ENCODE results near the gene VKORC1L1.
"Not testable (repeated sequence)": the region's sequence is repeated elsewhere in the genome, so short reads cannot be mapped to it uniquely, and the experiment has no call there.

The VKORC1L1 gene

GRCh38 chr7:65888434-65889156 lies 15.7 kb downstream of the VKORC1L1 start:
- not testable (repeated sequence) for DNase-seq

DNA sequence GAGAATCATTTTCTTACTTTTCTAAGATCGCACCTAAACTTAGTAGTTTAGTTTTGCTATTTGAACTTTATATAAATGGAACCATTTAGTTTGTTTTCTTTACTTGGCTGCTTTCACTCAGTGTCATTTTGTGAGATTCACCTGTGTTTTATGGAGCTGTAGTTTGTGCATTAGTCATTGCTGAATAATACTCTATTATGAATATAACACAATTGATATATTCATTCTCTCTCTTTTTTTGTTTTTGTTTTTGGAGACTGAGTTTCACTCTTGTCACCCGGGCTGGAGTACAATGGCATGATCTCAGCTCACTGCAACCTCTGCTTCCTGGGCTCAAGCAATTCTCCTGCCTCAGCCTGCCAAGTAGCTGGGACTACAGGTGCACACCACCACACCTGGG lies 16.8 kb downstream of the VKORC1L1 start:
- not testable (repeated sequence) for DNase-seq

GRCh38 chr7:65892161-65892560 lies 19.3 kb downstream of the VKORC1L1 start:
- no peak for DNase-seq

DNA sequence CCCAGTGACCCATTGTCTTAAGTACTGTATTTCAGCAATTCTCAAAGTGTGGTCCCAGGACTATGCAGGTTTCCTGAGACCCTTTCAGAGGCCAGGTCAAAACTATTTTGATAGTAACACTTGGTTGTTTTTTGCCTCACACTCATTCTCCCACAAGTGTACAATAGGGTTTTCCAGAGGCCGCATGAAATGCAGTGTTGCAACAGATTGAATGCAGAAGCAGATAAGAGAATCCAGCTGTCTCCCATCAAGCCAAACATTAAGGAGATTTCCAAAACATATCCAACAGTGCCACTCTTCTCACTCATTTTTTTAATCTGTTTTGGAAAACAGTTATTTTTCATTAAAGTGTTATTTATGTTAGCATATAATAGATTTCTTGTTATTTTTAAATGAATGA lies 20.0 kb downstream of the VKORC1L1 start:
- no peak for DNase-seq

DNA sequence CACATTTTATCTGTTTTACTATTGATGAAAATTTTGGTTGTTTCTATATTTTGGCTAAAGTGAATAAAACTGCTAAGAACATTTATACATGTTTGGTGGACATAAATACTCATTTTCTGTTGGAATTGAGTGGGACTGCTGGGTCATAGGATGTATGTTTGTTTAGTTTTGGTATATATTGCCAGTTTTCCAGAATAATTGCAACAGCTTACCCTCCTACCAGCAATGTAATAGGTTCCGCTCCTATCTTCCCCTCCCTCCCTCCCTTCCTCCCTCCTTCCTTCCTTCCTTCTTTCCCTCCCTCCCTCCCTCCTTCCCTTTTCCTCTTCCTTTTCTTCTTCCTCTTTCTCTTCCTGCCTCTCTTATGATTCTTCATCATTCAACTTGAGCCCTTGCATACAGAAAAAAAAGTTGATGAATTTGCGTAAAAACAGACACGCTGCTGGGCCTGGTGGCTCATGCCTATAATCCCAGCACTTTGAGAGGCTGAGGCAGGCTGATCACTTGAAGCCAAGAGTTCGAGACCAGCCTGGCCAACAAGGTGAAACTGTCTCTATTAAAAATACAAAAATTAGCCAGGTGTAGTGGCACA lies 23.5 kb downstream of the VKORC1L1 start:
- no peak for DNase-seq

- DNase-seq, result not testable (repeated sequence)
Measured at GRCh38 chr7:65897289-65897688, 24.4 kb downstream of the VKORC1L1 start.

- DNase-seq, result not testable (repeated sequence)
Measured at GRCh38 chr7:65898677-65899447, 26.0 kb downstream of the VKORC1L1 start.

GRCh38 chr7:65902306-65902705 lies 29.4 kb downstream of the VKORC1L1 start:
- no peak for DNase-seq

DNA sequence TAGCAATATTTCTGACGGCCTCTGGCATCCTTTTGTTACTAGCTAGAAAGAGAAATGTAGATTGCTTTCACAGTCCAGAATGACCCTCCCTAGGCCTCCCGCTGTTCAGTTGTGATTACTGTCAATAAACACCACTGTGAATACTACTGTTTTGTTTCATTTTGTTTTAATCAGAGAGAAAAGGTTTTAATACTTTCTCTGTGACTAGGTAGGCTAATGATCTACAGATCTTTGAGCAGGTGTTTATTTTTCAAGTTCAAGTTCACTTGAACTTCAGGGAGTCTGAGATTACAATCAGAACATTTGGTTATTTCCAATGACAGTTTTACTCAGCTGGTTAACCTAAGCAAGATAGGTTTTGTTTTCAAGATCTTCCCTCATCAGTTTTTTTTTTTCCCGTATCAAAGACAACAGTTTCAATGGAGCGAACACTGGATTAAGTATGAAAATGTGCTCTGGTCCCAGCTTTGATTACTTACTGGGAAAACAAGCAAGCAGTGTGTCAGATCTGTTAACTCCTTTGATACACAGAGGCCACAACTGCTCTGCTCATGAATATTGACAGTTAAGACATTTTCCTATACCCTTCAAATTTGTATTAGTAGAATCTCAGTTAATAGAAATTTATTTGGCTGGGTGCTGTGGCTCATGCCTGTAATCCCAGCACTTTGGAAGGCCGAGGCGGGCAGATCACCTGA lies 34.8 kb downstream of the VKORC1L1 start:
- no peak for DNase-seq

DNA sequence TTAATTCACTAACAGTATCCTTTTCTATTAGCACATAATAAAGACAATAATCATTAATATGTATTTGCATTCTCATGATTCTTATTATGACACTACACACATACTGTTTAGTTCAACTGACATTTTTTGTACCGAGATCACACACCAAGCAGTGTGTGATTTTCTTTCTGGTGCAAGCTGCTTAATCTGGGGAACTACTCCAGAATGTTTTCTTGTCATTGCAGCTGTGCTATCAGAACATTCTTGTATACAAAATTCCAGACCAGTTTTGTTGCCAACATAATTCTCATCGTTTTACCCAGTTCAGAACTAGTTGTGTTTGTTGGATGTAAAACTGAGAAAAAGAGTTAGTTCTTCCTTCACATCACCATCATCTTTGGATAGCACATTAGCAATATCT lies 37.4 kb downstream of the VKORC1L1 start:
- no peak for DNase-seq

GRCh38 chr7:65912237-65912636 lies 39.4 kb downstream of the VKORC1L1 start:
- DNase-seq, result no peak

DNA sequence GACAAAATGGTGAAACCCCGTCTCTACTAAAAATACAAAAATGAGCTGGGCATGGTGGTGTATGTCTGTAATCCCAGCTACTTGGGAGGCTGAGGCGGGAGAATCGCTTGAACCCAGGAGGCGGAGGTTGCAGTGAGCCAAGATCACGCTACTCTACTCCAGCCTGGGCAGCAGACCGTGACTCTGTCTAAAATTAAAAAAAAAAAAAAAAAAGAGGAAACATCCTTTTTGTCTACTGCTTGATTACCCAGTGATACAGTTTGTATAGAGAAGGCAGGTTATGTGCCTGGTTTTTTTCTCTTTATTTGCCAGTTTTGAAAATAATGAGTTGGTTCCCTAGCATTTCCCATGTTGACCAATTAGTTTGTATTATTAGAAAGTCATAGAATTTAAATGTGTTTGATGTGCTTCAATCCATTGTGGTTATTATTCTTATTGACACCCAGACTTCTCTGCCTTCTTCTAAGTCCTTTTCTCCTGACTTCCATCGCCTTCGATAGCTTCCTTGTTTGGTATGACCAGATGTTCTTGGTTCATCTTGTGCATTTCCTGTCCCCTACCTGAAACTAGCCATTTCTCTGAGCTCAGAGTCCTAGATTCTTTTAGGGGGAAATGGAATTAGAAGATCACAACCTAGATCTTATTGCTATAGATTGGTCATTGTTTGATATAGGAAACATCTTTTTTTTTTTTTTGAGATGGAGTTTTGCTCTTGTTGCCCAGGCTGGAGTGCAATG lies 43.2 kb downstream of the VKORC1L1 start:
- DNase-seq, result no peak

GRCh38 chr7:65923316-65923715 lies 50.4 kb downstream of the VKORC1L1 start:
- no peak for DNase-seq

DNA sequence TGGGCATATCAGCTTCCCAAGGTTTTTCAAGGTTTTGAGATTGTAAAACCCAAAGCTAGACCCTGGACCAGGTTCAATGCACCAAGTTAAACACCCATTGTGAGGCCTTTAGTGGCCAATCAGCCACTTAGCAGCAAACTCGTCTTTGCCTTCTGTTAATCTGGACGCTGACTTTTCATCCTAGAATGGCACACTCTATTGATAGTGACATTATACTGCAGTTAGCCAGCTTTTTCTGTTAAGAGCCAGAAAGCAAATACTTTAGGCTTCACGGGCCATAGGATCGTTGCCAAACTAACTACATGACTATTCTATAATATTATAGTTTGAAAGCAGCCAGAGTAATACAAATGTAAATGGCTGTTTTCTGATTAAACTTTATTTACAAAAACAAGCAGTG lies 51.3 kb downstream of the VKORC1L1 start:
- no peak for DNase-seq

GRCh38 chr7:65925040-65925439 lies 52.2 kb downstream of the VKORC1L1 start:
- DNase-seq, result no peak

- no peak for DNase-seq
Measured at GRCh38 chr7:65926588-65926987, 53.7 kb downstream of the VKORC1L1 start.

- DNase-seq, result no peak
Measured at GRCh38 chr7:65927489-65928448, 54.9 kb downstream of the VKORC1L1 start.

DNA sequence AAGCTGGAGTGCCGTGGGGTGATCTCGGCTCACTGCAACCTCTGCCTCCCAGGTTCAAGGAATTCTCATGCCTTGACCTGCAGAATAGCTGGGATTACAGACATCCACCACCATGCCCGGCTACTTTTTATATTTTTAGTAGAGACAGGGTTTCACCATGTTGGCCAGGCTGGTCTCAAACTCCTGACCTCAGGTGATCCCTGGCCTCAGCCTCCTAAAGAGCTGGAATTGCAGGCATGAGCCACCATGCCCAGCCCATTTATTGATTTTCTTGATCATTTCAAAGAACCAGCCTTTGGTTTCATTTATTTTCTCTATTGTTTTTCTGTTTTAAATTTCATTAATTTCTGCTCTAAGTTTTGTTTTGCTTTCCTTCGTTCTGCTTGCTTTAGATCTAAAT lies 58.8 kb downstream of the VKORC1L1 start:
- DNase-seq, result no peak

DNA sequence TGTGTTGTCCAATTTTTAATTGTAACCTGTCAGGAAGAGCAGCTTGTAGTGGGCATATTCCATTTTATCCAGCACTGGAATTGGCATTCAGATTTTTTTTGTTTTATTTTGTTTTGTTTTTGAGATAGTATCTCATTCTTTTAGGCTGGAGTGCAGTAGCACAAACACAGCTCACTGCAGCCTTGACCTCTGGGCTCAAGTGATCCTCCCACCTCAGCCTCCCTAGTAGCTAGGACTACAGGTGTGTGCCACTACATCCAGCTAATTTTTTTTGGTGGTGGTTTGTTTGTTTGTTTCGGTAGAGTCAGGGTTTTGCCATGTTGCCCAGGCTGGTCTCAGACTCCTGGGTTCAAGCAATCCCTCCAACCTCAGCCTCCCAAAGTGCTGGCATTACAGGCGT lies 64.4 kb downstream of the VKORC1L1 start:
- DNase-seq, result no peak

GRCh38 chr7:65938336-65938895 lies 65.5 kb downstream of the VKORC1L1 start:
- DNase-seq, result no peak

DNA sequence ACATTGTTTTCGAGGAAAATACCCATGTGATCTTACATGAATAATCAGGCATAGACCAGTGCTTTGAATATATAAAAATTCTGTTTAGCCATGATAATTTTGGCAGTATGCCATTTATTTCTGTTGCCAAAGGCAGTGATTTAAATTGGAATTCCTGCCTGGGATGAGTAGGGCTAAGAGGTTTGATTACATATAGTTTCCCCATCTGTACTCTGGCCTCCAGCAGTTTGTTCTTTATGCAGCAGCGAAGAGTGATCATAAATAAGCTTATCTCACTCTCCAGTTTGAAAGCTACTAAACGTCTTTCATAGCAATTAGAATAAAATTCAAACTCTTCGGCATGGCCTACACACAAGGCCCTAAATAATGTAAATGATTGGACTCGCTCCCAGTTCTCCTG lies 72.9 kb downstream of the VKORC1L1 start:
- DNase-seq, result not testable (repeated sequence)

Measured in NCI-H2171 treated with DMSO at 0.1 percent for 48 hours (cell line).